Adrenal gland (tissue), 12 donors: ENCODE results near the gene CFD. TPM values are rescaled to one million over a fixed set of nuclear protein-coding genes. Genes with fewer than 3 reads are reported as not detected.
"Not testable (repeated sequence)": the region's sequence is repeated elsewhere in the genome, so short reads cannot be mapped to it uniquely, and the experiment has no call there.

Source experiments
- DNase-seq, 7 donors: peaks; one replicate each; pipeline ENCODE4 v3.0.0-alpha.2; 2019 to 2020
- H3K27ac ChIP-seq, 5 donors: fragments of 200-600 bp; sonication (generic) in 4 of 5; 1 replicate in 3 of 5; 2 replicates in 2 of 5; pipeline versions ENCODE4 v1.5.1 to v1.8.0; 2016 to 2020; ENCODE audit warnings: mild to moderate bottlenecking in 1 of 5
- H3K27me3 ChIP-seq: fragments of 200-600 bp; 2 replicates; pipeline ENCODE4 v1.8.0; 2021
- H3K36me3 ChIP-seq, 2 donors: fragments of 200-600 bp; replicated peaks in 1 of 2; 1 replicate in 1 of 2; 2 replicates in 1 of 2; pipeline versions ENCODE4 v1.5.1 to v1.8.0; 2018 to 2022
- H3K4me1 ChIP-seq, 2 donors: fragments of 200-600 bp; replicated peaks in 1 of 2; 1 replicate in 1 of 2; 2 replicates in 1 of 2; pipeline versions ENCODE4 v1.5.1 to v1.8.0; 2018 to 2021
- H3K4me3 ChIP-seq, 4 donors: fragments of 200-600 bp; sonication (generic) in 3 of 4; one replicate each; pipeline ENCODE4 v1.5.1; 2016 to 2018
- H3K9me3 ChIP-seq, 3 donors: fragments of 200-600 bp; sonication (generic) in 1 of 3; replicated peaks in 1 of 3; 1 replicate in 2 of 3; 2 replicates in 1 of 3; pipeline versions ENCODE4 v1.5.1 to v1.8.0; 2016 to 2021
- POLR2A ChIP-seq, 2 donors: fragments of 450-650 bp; IDR thresholded peaks; one replicate each; pipeline ENCODE4 v1.6.1; 2017; ENCODE audit warnings: antibody characterized with exemption in 2 of 2, mild to moderate bottlenecking in 2 of 2, moderate library complexity in 1 of 2
- WGBS, 4 donors: extraction: QIAGEN DNeasy Blood & Tissue Kit in 2 of 4; methylation state at CpG; one replicate each; pipeline versions ENCODE4 v1.1.5 to v1.1.7; 2013 to 2017; 5-methylcytosine and 5-hydroxymethylcytosine counted together
- intact Hi-C, 2 donors: fragments of 100-400 bp; cut with DNase I; formaldehyde crosslinking; loops; one replicate each; pipeline versions ENCODE4 v1.14.1 to v1.15.0; 2022 to 2023
- polyA plus RNA-seq, 3 donors: library from polyadenylated mRNA; stranded (reverse); fragments of 200-250 nt in 2 of 3; fragments of 350-450 nt in 1 of 3; fragmentation: Illumina TruSeq in 1 of 3; extraction: RNeasy Lipid Tissue Mini Kit (QIAGEN cat#74804) in 1 of 3; gene quantifications; one replicate each; pipeline ENCODE4 v1.2.3, GENCODE V29; 2013 to 2014
- total RNA-seq, 9 donors: library from RNA; depleted of rRNA in 4 of 9; stranded (reverse); fragments of >200 nt in 4 of 9; fragments of 120-200 nt in 1 of 9; fragmentation: NEBNext Ultra II Directional in 1 of 9; extraction: Animal tissue kit (Norgen Biotek cat#: 25700) in 1 of 9; gene quantifications; one replicate each; pipeline versions ENCODE4 v1.1.0 to v1.2.4, GENCODE V29; 2013 to 2023
- TF ChIP-seq, protein P1 (sequence below), 6 experiments: fragments of 450-650 bp in 4 of 6; fragments of 200-600 bp in 2 of 6; sonication (generic) in 1 of 6; IDR thresholded peaks; 1 replicate in 5 of 6; 2 replicates in 1 of 6; pipeline versions ENCODE4 v1.5.1 to v1.8.0; 2016 to 2021; ENCODE audit warnings: antibody characterized with exemption in 6 of 6, mild to moderate bottlenecking in 2 of 6, moderate library complexity in 1 of 6
- donor health status: healthy with polysubstance abuse.
- donor health status: Bipolar disorder and iron deficiency.
- donor health status: DM: yes; HTN: yes; CAD: no.
- donor health status: DM: no; HTN: no; CAD: no.
- donor health status: DM: no; HTN: no; CAD: no.
- donor health status: DM: yes; HTN: yes; CAD: no.

Gene CFD
- total and polyA plus RNA-seq, 12 donors: 0.92 to 466 (median 55.1) TPM

DNA sequence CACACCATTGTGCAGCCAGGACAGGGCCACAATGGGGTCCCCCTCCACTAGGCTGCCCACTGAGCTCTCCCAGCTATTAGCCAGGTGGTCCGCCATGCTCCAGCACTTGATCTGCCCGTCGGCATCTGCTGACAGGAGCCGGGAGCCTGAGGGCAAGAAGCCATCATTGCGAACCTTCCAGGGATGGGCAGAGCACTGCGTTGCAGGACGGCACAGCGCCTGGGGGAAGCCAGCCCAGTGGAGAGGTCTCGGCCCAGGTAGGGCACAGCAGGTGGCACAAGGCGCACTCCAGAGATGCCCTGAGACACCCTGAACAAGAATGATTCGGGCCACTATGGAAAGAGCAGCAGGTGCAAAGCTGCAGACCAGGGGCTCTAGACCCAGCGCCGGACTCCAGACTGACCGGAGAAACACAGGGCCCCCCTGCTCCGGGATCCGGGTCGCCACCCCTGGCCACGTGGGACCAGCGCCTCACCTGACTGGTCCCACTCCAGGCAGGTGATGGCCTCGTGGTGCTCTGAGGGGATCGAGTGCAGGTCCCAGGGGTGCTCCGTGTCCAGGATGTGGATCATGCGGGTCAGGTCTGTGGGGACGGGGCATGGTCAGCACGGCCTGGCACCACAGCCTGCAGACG, 30.3 kb downstream of the CFD start:
- peaks cover 0 to 37% of the 10 kb centered on the region in 2 donors for H3K36me3 ChIP-seq

DNA sequence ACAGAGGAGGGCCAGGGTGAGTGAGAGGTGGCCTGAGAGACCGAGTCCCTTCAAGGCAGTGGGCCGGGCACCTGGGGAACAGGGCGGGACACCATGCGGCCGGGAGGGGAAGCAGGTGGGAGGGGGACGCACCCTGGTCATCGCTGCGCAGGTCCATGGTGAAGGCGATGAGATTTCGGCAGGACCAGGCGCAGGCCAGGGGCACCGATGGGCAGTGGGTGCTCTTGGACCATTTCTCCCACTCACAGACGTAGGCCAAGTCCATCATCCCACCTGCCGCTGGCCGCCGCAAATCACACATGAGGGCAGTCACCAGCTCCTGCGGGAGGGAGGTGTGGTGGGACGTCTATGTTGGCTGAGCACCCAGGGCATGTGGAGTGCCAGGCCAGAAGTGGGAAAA, 31.4 kb downstream of the CFD start:
- Histone ChIP-seq H3K4me3 (no peak overlapping the region), H3K36me3 (peaks cover 0 to 27% of the 10 kb centered on the region in 2 donors), H3K9me3 (no peaks in the 10 kb centered on the region), H3K4me1 (peaks cover 6 to 8% of the 10 kb centered on the region in 2 donors), H3K27me3 (no peaks in the 10 kb centered on the region), H3K27ac (no peak overlapping the region)
- 90 to 93% (median 91%) methylated on average over 15 to 18 of the region's 18 CpGs for WGBS, 4 donors
- TF ChIP-seq, protein P1, sequence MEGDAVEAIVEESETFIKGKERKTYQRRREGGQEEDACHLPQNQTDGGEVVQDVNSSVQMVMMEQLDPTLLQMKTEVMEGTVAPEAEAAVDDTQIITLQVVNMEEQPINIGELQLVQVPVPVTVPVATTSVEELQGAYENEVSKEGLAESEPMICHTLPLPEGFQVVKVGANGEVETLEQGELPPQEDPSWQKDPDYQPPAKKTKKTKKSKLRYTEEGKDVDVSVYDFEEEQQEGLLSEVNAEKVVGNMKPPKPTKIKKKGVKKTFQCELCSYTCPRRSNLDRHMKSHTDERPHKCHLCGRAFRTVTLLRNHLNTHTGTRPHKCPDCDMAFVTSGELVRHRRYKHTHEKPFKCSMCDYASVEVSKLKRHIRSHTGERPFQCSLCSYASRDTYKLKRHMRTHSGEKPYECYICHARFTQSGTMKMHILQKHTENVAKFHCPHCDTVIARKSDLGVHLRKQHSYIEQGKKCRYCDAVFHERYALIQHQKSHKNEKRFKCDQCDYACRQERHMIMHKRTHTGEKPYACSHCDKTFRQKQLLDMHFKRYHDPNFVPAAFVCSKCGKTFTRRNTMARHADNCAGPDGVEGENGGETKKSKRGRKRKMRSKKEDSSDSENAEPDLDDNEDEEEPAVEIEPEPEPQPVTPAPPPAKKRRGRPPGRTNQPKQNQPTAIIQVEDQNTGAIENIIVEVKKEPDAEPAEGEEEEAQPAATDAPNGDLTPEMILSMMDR (IDR thresholded peaks at IDR 0.05): no peak
- no peak for TF ChIP-seq POLR2A (IDR thresholded peaks at IDR 0.05)
- intact Hi-C loops: no loop called here
- no peak for DNase-seq

More for the DNA sequence above, 30.3 kb downstream of the CFD start:
- 83 to 93% (median 91%) methylated on average over 8 to 26 of the region's 26 CpGs for WGBS, 4 donors
- no peaks in the 10 kb centered on the region for H3K9me3 ChIP-seq
- peaks cover 6 to 8% of the 10 kb centered on the region in 2 donors for H3K4me1 ChIP-seq
- H3K27ac ChIP-seq: no peak overlapping the region
- TF ChIP-seq, protein P1 (IDR thresholded peaks at IDR 0.05): no peak
- no peak for TF ChIP-seq POLR2A (IDR thresholded peaks at IDR 0.05)
- no peak overlapping the region for H3K4me3 ChIP-seq
- DNase-seq: no peak
- intact Hi-C loops: no loop called here
- no peaks in the 10 kb centered on the region for H3K27me3 ChIP-seq

DNA sequence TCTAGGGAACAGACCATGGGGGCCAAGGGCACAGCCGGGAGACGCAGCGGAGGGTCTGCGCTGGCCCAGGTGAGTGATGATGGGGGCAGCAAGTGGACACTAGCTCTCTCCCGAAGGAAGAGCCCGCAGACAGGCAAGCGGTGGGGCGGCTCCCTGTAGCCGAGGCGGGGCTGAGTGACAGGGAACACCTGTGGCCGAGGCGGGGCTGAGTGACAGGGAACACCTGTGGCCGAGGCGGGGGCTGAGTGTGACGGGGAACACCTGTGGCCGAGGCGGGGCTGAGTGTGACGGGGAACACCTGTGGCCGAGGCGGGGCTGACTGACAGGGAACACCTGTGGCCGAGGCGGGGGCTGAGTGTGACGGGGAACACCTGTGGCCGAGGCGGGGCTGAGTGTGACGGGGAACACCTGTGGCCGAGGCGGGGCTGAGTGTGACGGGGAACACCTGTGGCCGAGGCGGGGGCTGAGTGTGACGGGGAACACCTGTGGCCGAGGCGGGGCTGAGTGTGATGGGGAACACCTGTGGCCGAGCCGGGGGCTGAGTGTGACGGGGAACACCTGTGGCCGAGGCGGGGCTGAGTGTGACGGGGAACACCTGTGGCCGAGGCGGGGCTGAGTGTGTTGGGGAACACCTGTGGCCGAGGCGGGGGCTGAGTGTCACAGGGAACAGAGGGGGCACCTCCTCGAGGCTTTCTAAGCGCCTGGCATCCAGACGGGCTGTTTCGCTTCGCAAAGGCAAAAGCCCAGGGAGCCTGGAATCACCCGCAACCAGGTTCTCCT, 32.1 kb downstream of the CFD start:
- H3K4me1 ChIP-seq, intact Hi-C loops, H3K27ac ChIP-seq, H3K27me3 ChIP-seq, DNase-seq, H3K9me3 ChIP-seq: not testable (repeated sequence)
- Histone ChIP-seq H3K4me3 (peak overlapping the region in 1 of 4 donors; percentile 99), H3K36me3 (peaks cover 0 to 20% of the 10 kb centered on the region in 2 donors)
- WGBS, 4 donors: 70 to 84% (median 79%) methylated on average over 17 to 45 of the region's 50 CpGs

DNA sequence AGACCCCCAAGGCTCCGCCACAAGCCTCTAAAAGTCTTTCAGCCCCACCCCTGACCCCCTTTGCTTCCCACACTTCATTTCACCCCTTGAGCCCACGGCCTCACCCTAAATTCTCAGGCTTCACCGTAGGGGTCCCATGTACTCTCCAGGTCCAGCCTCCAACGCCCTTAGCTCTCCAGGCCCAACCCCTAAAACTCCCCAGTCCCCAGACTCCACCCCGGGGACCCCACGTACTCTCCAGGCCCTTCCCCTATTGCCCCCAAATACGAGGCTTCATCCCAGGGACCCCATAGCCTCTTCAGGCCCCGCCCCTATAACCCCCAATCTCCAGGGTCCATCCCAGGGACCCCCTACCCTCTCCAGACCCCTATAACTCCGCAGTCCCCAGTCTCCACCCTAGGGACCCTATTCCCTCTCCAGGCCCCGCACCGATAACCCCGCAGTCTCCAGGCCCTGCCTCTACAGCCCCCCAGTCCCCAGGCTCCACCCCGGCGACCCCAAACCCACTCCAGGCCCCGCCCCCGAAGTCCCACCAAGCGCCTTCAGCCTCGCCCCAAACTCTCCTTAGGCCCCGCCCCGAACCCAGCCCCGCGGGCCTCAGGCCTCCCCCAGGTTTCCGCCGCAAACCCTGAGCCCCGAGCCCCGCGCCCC, 32.9 kb downstream of the CFD start:
- intact Hi-C loops: no loop called here
- peak overlapping the region in 4 of 5 donors; percentile 82 to 91 (median 88) for H3K27ac ChIP-seq

More for the DNA sequence above, 32.9 kb downstream of the CFD start:
- Histone ChIP-seq H3K36me3 (peaks cover 0 to 21% of the 10 kb centered on the region in 2 donors), H3K9me3 (no peaks in the 10 kb centered on the region), H3K4me3 (peak overlapping the region; percentile 32 to 99 (median 63)), H3K4me1 (peaks cover 6 to 8% of the 10 kb centered on the region in 2 donors), H3K27me3 (no peaks in the 10 kb centered on the region)
- no peak for DNase-seq
- no peak for TF ChIP-seq POLR2A (IDR thresholded peaks at IDR 0.05)
- TF ChIP-seq, protein P1 (IDR thresholded peaks at IDR 0.05): no peak
- 5 to 10% (median 5%) methylated on average over 10 to 26 of the region's 27 CpGs for WGBS, 4 donors
